IMR-90 (cell line): ENCODE measurements around the gene ADGRL3. TPM values are rescaled to one million over a fixed set of nuclear protein-coding genes. Genes with fewer than 3 reads are reported as not detected.

ENCODE experiments used
- ATAC-seq: fragments of 200-7000 bp; cut with Tn5 transposase; 2 replicates; pipeline ENCODE4 v1.9.1; 2020; ENCODE audit warnings: low read depth, mild to moderate bottlenecking, moderate library complexity
- BruUV-seq: library from RNA; stranded (reverse); fragments of 400-500 nt; replicated peaks from 2 replicates; lab custom pipeline; 2021; lab: Mats Ljungman, UMichigan
- CTCF ChIA-PET: fragments of 300-600 bp; formaldehyde crosslinking; extraction: SDS; loops from one replicate; lab custom pipeline; 2021; ENCODE audit warnings: antibody characterized with exemption; lab: Yijun Ruan, JAX
- POLR2A ChIA-PET: fragments of 300-600 bp; sonication (Branson Sonifier 250); formaldehyde crosslinking; loops from one replicate; lab custom pipeline; 2022; ENCODE audit warnings: antibody characterized with exemption; ENCODE audit not compliant: unreplicated experiment; lab: Charles Lee
- DNase-seq: peaks from one replicate; pipeline ENCODE4 v3.0.0; 2013
- H2AFZ ChIP-seq: replicated peaks from 2 replicates; pipeline ENCODE3; 2013; ENCODE audit warnings: low read length, mild to moderate bottlenecking; ENCODE audit not compliant: poor library complexity
- H2AK5ac ChIP-seq: 2 replicates; pipeline ENCODE4 v1.6.1; 2013; ENCODE audit warnings: low read depth, low read length, inconsistent platforms
- H2AK9ac ChIP-seq: replicated peaks from 2 replicates; pipeline ENCODE3; 2013; ENCODE audit warnings: mild to moderate bottlenecking, low read depth, low read length, moderate library complexity; ENCODE audit not compliant: poor library complexity
- H2BK120ac ChIP-seq: 2 replicates; pipeline ENCODE4 v1.6.1; 2013; ENCODE audit warnings: low read depth, low read length, inconsistent platforms
- H2BK15ac ChIP-seq: 3 replicates; pipeline ENCODE4 v1.6.1; 2013; ENCODE audit warnings: low read depth, low read length, inconsistent platforms
- H2BK20ac ChIP-seq: 2 replicates; pipeline ENCODE4 v1.6.1; 2013; ENCODE audit warnings: low read depth, mild to moderate bottlenecking, inconsistent platforms, low read length, moderate library complexity
- H2BK5ac ChIP-seq: 2 replicates; pipeline ENCODE4 v1.6.1; 2013; ENCODE audit warnings: mild to moderate bottlenecking, low read depth, low read length, inconsistent platforms; ENCODE audit not compliant: poor library complexity, severe bottlenecking
- H3K14ac ChIP-seq: replicated peaks from 2 replicates; pipeline ENCODE4 v1.6.1; 2013; ENCODE audit warnings: low read depth, low read length, inconsistent platforms
- H3K18ac ChIP-seq: 2 replicates; pipeline ENCODE4 v1.6.1; 2013; ENCODE audit warnings: low read depth, low read length, control low read depth
- H3K23ac ChIP-seq: 2 replicates; pipeline ENCODE4 v1.6.1; 2013; ENCODE audit warnings: low read depth, low read length, inconsistent platforms
- H3K27ac ChIP-seq: 2 replicates; pipeline ENCODE4 v1.5.1; 2013; ENCODE audit warnings: mild to moderate bottlenecking, control low read depth, low read length; ENCODE audit not compliant: insufficient read depth
- H3K27me3 ChIP-seq: 2 replicates; pipeline ENCODE4 v1.6.1; 2013; ENCODE audit warnings: low read length; ENCODE audit not compliant: control insufficient read depth, insufficient read depth
- H3K36me3 ChIP-seq: 2 replicates; pipeline ENCODE4 v1.6.1; 2013; ENCODE audit warnings: low read length, mixed read lengths; ENCODE audit not compliant: control insufficient read depth, insufficient read depth
- H3K4ac ChIP-seq: 2 replicates; pipeline ENCODE4 v1.6.1; 2013; ENCODE audit warnings: low read depth, low read length, inconsistent platforms
- H3K4me1 ChIP-seq: 2 replicates; pipeline ENCODE4 v1.6.1; 2013; ENCODE audit warnings: low read length, mixed read lengths; ENCODE audit not compliant: control insufficient read depth, insufficient read depth
- H3K4me2 ChIP-seq: 2 replicates; pipeline ENCODE4 v1.6.1; 2013; ENCODE audit warnings: low read depth, mild to moderate bottlenecking, control low read depth, low read length, moderate library complexity
- H3K4me3 ChIP-seq: 2 replicates; pipeline ENCODE4 v1.5.1; 2013; ENCODE audit warnings: low read depth, mild to moderate bottlenecking, control low read depth, low read length, moderate library complexity; ENCODE audit not compliant: insufficient read depth
- H3K56ac ChIP-seq: 2 replicates; pipeline ENCODE4 v1.6.1; 2013; ENCODE audit warnings: low read length, inconsistent platforms; ENCODE audit not compliant: insufficient read depth; ENCODE audit errors: extremely low read depth
- H3K79me1 ChIP-seq, 2 experiments: 2 replicates each; pipeline ENCODE4 v1.6.1; 2013; ENCODE audit warnings: low read length in 2 of 2, inconsistent platforms in 1 of 2, low read depth in 1 of 2
- H3K9ac ChIP-seq: 2 replicates; pipeline ENCODE4 v1.6.1; 2013; ENCODE audit warnings: low read depth, low read length, control low read depth
- H3K9me1 ChIP-seq: 2 replicates; pipeline ENCODE4 v1.6.1; 2013; ENCODE audit warnings: low read length, inconsistent platforms; ENCODE audit not compliant: insufficient read depth
- H3K9me3 ChIP-seq: 2 replicates; pipeline ENCODE4 v1.6.1; 2013; ENCODE audit warnings: low read length; ENCODE audit not compliant: control insufficient read depth, insufficient read depth
- H4K20me1 ChIP-seq: 2 replicates; pipeline ENCODE4 v1.6.1; 2013; ENCODE audit warnings: low read length, inconsistent platforms; ENCODE audit not compliant: insufficient read depth
- H4K5ac ChIP-seq: 2 replicates; pipeline ENCODE4 v1.6.1; 2013; ENCODE audit warnings: mild to moderate bottlenecking, low read depth, low read length, control low read depth
- H4K8ac ChIP-seq, 2 experiments: 2 replicates each; pipeline ENCODE4 v1.6.1; 2013; ENCODE audit warnings: low read depth in 2 of 2, low read length in 2 of 2, control low read depth in 1 of 2, inconsistent platforms in 1 of 2
- H4K91ac ChIP-seq: 2 replicates; pipeline ENCODE4 v1.6.1; 2013; ENCODE audit warnings: low read depth, low read length, inconsistent platforms; ENCODE audit not compliant: insufficient read depth
- CHD1 ChIP-seq: IDR thresholded peaks from 2 replicates; pipeline ENCODE4 v1.6.1; 2012; ENCODE audit warnings: low read depth, low read length, improper control_type of control experiment
- RAD21 ChIP-seq: IDR thresholded peaks from 2 replicates; pipeline ENCODE4 v1.6.1; 2012; ENCODE audit warnings: low read length, improper control_type of control experiment
- RFX5 ChIP-seq: IDR thresholded peaks from 2 replicates; pipeline ENCODE4 v1.8.0; 2012; ENCODE audit warnings: low read depth, mild to moderate bottlenecking, low read length, moderate library complexity
- WGBS, 2 experiments: methylation state at CpG; one replicate each; pipeline versions ENCODE4 v1.1.5 to v1.1.7; 2013; ENCODE audit warnings: missing lambda C conversion rate in 2 of 2; ENCODE audit not compliant: insufficient read length in 1 of 2; ENCODE audit errors: extremely low coverage in 2 of 2; 5-methylcytosine and 5-hydroxymethylcytosine counted together
- dilution Hi-C: fragments of 300-500 bp; cut with HindIII; formaldehyde crosslinking; loops from one replicate; pipeline ENCODE4 v1.14.3; 2018; ENCODE audit warnings: low sequenced_read_pairs; ENCODE audit not compliant: unreplicated experiment
- in situ Hi-C: fragments of 300-500 bp; cut with MboI; formaldehyde crosslinking; loops from 3 replicates; pipeline ENCODE4 v1.14.3; 2019; ENCODE audit warnings: low sequenced_read_pairs, inconsistent platforms, mixed read lengths
- intact Hi-C: fragments of 100-400 bp; cut with micrococcal nuclease; formaldehyde crosslinking; loops from 2 replicates; pipeline ENCODE4 v1.10.0; 2022
- polyA plus RNA-seq, 3 experiments: library from polyadenylated mRNA; depleted of rRNA; stranded (reverse); fragments of >200 nt; gene quantifications; 2 replicates each; pipeline ENCODE4 v1.2.3, GENCODE V29; 2012; ENCODE audit warnings: low replicate concordance in 1 of 3
- total RNA-seq: library from RNA; depleted of rRNA; stranded (reverse); fragments of >200 nt; gene quantifications from 2 replicates; pipeline ENCODE4 v1.2.3, GENCODE V29; 2012
- TF ChIP-seq, protein P1 (sequence below): conservative IDR thresholded peaks from 2 replicates; pipeline ENCODE4 v1.5.1; 2012; ENCODE audit warnings: mild to moderate bottlenecking, low read depth, low read length, improper control_type of control experiment

Gene ADGRL3
- total and polyA plus RNA-seq, 2 of the 4 experiments (the other 2 are of a cell fraction), result 0.46 to 2.5 TPM

DNA sequence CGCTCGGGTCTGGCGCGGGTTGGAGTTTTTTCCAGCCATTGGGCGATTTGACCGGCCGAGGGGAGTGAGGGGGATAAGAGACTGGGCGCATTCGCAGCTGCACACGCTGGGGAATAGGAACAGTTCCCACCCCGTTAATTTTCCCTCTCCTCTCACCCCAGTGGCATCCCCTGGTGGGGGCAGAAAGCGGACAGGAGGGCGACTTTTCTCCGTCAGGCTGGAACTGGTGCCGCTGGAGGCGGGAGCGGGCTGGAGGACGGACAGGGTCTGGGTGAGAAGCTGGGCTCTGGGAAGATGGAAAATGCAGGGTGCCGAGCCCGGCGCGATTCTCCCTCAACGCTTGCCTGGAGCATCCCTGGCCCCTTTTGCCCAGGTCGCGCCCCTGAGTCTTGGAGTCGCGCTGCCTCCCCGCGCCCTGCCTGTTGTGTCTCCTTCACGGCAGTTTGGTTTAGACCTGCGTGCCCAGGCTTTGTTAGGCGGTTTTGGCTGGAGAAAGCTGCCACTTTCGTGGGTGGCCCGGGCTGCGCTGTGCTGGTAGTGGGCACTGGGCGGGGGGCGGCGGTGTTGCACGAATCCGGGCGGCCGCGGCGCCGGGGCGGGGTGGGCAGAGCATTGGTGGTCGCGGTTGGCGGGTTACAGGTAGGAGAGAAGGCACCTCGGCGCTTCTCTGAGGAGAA lies 2.0 kb downstream of the ADGRL3 start:
- H3K18ac ChIP-seq, result no peak overlapping the region
- no peak overlapping the region for H3K56ac ChIP-seq
- no peak overlapping the region for H2BK120ac ChIP-seq
- no peak overlapping the region for H4K91ac ChIP-seq
- H3K4ac ChIP-seq, result no peak overlapping the region
- H3K79me1 ChIP-seq, result no peaks in the 10 kb centered on the region
- no peak overlapping the region for H3K27ac ChIP-seq
- no peaks in the 10 kb centered on the region for H3K9me1 ChIP-seq
- H3K27me3 ChIP-seq, result peaks cover 33% of the 10 kb centered on the region
- ATAC-seq, result no peak
- H2BK15ac ChIP-seq, result no peak overlapping the region
- H3K4me2 ChIP-seq, result peak overlapping the region; percentile 89
- H3K4me1 ChIP-seq, result no peaks in the 10 kb centered on the region
- H3K36me3 ChIP-seq, result no peaks in the 10 kb centered on the region
- H4K20me1 ChIP-seq, result no peaks in the 10 kb centered on the region
- H2AK9ac ChIP-seq, result no peak overlapping the region
- H2AFZ ChIP-seq, result peak overlapping the region; percentile 78
- no peak overlapping the region for H2BK20ac ChIP-seq
- dilution Hi-C loops, result no loop called here
- H4K8ac ChIP-seq, result no peak overlapping the region
- no peak overlapping the region for H2AK5ac ChIP-seq
- POLR2A ChIA-PET, result no interaction called here
- TF ChIP-seq, protein P1, sequence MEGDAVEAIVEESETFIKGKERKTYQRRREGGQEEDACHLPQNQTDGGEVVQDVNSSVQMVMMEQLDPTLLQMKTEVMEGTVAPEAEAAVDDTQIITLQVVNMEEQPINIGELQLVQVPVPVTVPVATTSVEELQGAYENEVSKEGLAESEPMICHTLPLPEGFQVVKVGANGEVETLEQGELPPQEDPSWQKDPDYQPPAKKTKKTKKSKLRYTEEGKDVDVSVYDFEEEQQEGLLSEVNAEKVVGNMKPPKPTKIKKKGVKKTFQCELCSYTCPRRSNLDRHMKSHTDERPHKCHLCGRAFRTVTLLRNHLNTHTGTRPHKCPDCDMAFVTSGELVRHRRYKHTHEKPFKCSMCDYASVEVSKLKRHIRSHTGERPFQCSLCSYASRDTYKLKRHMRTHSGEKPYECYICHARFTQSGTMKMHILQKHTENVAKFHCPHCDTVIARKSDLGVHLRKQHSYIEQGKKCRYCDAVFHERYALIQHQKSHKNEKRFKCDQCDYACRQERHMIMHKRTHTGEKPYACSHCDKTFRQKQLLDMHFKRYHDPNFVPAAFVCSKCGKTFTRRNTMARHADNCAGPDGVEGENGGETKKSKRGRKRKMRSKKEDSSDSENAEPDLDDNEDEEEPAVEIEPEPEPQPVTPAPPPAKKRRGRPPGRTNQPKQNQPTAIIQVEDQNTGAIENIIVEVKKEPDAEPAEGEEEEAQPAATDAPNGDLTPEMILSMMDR, result no peak
- no peak for TF ChIP-seq CHD1
- TF ChIP-seq RAD21, result no peak
- TF ChIP-seq RFX5, result no peak
- H3K9ac ChIP-seq, result no peak overlapping the region
- no peak overlapping the region for H3K14ac ChIP-seq
- no peak overlapping the region for H2BK5ac ChIP-seq
- CTCF ChIA-PET, result no interaction called here
- WGBS, 2 experiments, result 4% methylated on average over 12 of the region's 51 CpGs; no CpG with 5 or more reads in 1 of the 2 experiments
- in situ Hi-C loops, result no loop called here
- H4K5ac ChIP-seq, result no peak overlapping the region
- intact Hi-C loops, result no loop called here
- H3K9me3 ChIP-seq, result no peaks in the 10 kb centered on the region
- peak overlapping the region; percentile 62 for H3K4me3 ChIP-seq
- BruUV-seq, result no TSS peak
- no peak for DNase-seq
- no peak overlapping the region for H3K23ac ChIP-seq
